Ascending aorta (tissue), 2 donors: Measurements from ENCODE around the gene GNPDA1. TPM values are rescaled to one million over a fixed set of nuclear protein-coding genes. Genes with fewer than 3 reads are reported as not detected.
A peak's percentile ranks its signal among the peaks of the same experiment; 100 is the strongest.

Source experiments
- DNase-seq, 2 donors: peaks; one replicate each; pipeline ENCODE4 v3.0.0-alpha.2; 2019; ENCODE audit warnings: low spot score in 2 of 2
- H3K27ac ChIP-seq, 2 donors: fragments of 200-600 bp; sonication (generic); one replicate each; pipeline ENCODE4 v1.5.1; 2016 to 2017; ENCODE audit warnings: mild to moderate bottlenecking in 1 of 2
- H3K27me3 ChIP-seq: fragments of 200-600 bp; sonication (generic); one replicate; pipeline ENCODE4 v1.5.1; 2017
- H3K36me3 ChIP-seq, 2 donors: fragments of 200-600 bp; sonication (generic); one replicate each; pipeline ENCODE4 v1.5.1; 2016
- H3K4me1 ChIP-seq, 2 donors: fragments of 200-600 bp; sonication (generic); one replicate each; pipeline ENCODE4 v1.5.1; 2016 to 2017; ENCODE audit warnings: mild to moderate bottlenecking in 1 of 2
- H3K4me3 ChIP-seq, 2 donors: fragments of 200-600 bp; sonication (generic); one replicate each; pipeline ENCODE4 v1.5.1; 2016 to 2017; ENCODE audit warnings: mild to moderate bottlenecking in 1 of 2
- H3K9me3 ChIP-seq, 2 donors: fragments of 200-600 bp; sonication (generic); one replicate each; pipeline ENCODE4 v1.5.1; 2016
- intact Hi-C: fragments of 100-400 bp; cut with DNase I; formaldehyde crosslinking; loops from one replicate; pipeline ENCODE4 v1.15.1; 2023
- total RNA-seq: library from RNA; depleted of rRNA; stranded (reverse); fragments of >200 nt; gene quantifications from one replicate; pipeline ENCODE4 v1.1.0, GENCODE V29; 2016
- TF ChIP-seq, protein P1 (sequence below), 3 experiments: fragments of 200-600 bp in 2 of 3; fragments of 450-650 bp in 1 of 3; sonication (generic) in 2 of 3; IDR thresholded peaks; one replicate each; pipeline ENCODE4 v1.5.1; 2016 to 2019; ENCODE audit warnings: antibody characterized with exemption in 3 of 3, mild to moderate bottlenecking in 1 of 3, moderate library complexity in 1 of 3

GNPDA1 gene
- total RNA-seq, 1 donor from 2014 or later, result 185 TPM

DNA sequence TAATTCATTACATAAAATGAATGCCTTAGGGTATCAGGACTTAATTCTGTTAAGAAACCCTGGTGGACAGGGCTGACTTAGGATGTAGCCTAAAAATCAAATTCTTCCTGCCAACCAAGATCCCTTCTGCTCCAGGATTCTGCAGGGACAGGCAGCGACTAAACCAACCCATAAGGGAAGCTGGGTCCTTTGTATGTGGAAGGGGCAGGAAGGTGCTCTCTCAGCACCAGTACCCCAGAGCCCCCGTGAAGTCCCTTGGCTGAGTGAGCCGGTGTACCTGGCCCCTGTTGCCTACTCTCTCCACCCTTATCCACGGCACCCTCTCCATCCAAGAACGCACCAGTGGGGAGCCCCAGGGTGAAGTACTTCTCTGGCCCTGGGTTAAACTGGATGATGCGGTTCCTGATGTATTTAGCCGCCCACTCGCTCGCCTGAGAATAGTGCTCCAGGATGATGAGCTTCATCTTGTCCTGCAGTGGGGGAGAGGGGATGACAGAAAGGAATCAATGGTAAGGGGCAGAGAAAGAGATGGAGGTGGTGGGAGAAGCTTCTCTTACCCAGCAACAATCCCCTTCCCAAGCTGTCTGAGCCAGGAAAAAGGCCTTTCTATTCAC is 1.1 kb downstream of the GNPDA1 start:
- Histone ChIP-seq H3K4me1 (peaks cover 2 to 16% of the 10 kb centered on the region in 2 donors), H3K27me3 (no peaks in the 10 kb centered on the region), H3K36me3 (no peaks in the 10 kb centered on the region), H3K9me3 (no peaks in the 10 kb centered on the region), H3K4me3 (peak overlapping the region; percentile 68 to 92), H3K27ac (peak overlapping the region; percentile 83 to 84)
- TF ChIP-seq, protein P1, sequence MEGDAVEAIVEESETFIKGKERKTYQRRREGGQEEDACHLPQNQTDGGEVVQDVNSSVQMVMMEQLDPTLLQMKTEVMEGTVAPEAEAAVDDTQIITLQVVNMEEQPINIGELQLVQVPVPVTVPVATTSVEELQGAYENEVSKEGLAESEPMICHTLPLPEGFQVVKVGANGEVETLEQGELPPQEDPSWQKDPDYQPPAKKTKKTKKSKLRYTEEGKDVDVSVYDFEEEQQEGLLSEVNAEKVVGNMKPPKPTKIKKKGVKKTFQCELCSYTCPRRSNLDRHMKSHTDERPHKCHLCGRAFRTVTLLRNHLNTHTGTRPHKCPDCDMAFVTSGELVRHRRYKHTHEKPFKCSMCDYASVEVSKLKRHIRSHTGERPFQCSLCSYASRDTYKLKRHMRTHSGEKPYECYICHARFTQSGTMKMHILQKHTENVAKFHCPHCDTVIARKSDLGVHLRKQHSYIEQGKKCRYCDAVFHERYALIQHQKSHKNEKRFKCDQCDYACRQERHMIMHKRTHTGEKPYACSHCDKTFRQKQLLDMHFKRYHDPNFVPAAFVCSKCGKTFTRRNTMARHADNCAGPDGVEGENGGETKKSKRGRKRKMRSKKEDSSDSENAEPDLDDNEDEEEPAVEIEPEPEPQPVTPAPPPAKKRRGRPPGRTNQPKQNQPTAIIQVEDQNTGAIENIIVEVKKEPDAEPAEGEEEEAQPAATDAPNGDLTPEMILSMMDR (IDR thresholded peaks at IDR 0.05), result no peak
- intact Hi-C loops, result loop anchor here (2.0 to 10.0 kb wide), 4 partner anchors 53 to 873 kb away; partner anchors contain the start of gene NDFIP1
- DNase-seq, result no peak

DNA sequence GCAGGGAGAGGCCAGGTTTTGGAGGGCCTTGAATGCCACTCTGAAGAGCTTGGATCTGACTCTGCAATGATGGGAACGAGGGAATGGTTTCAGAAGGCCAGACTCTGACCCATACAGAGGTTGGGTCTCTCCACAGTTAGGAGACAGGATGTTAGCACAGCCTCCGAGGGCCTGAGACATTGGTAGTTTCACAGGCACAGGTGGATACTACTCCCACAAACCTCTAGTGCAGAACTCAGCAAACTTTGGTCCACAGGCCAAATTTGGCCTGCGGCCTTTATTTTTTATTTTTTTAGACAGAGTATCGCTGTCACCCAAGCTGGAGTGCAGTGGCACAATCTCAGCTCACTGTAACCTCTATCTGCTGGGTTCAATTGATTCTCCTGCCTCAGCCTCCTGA is 2.9 kb downstream of the GNPDA1 start:
- Histone ChIP-seq H3K27ac (no peak overlapping the region), H3K4me3 (no peak overlapping the region), H3K9me3 (no peaks in the 10 kb centered on the region), H3K4me1 (peaks cover 2 to 16% of the 10 kb centered on the region in 2 donors), H3K27me3 (no peaks in the 10 kb centered on the region), H3K36me3 (peaks cover 14 to 15% of the 10 kb centered on the region in 2 donors)
- intact Hi-C loops, result loop anchor here (10.0 kb wide), 2 partner anchors 535 to 875 kb away; no protein-coding TSS in a partner anchor
- DNase-seq, result no peak
- TF ChIP-seq, protein P1 (IDR thresholded peaks at IDR 0.05), result no peak

DNA sequence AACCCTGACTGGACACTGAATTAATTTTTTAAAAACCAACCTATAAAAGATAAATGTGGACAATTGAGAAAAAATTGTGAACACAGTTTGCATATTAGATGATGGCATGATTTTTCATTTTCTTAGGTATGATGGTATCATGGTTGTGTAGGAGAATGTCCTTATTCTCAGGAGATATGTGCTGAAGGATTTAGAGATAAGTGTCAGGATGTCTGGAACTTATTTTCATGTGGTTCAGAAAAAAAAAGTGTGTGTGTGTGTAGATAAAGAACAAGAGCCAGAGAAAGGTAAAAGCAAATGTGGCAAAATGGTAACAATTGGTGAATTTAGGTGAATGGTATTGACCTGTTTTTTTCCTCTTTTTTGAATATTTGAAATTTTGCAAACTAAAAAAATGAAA is 4.0 kb downstream of the GNPDA1 start:
- Histone ChIP-seq H3K9me3 (no peaks in the 10 kb centered on the region), H3K27ac (no peak overlapping the region), H3K36me3 (peaks cover 23% of the 10 kb centered on the region in 2 donors), H3K27me3 (no peaks in the 10 kb centered on the region), H3K4me1 (peaks cover 0 to 15% of the 10 kb centered on the region in 2 donors), H3K4me3 (no peak overlapping the region)
- DNase-seq, result no peak
- TF ChIP-seq, protein P1 (IDR thresholded peaks at IDR 0.05), result no peak
- intact Hi-C loops, result no loop called here

DNA sequence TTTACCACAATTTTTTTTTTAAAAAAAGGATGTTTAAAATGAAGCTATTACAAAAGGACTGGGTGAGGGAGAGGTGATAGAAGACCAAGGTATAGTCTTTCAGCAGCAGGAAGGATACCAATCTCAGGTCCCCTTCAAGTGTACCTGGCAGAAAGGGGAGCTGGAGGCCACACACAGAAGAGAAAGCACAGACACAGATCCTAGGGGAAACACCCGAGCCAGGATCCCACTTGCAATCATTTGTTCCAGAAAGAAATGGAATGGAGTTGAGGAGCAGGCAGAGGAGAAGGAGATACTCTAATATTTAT is 5.6 kb downstream of the GNPDA1 start:
- Histone ChIP-seq H3K27ac (no peak overlapping the region), H3K9me3 (no peaks in the 10 kb centered on the region), H3K27me3 (no peaks in the 10 kb centered on the region), H3K4me1 (peaks cover 0 to 5% of the 10 kb centered on the region in 2 donors), H3K36me3 (peaks cover 35 to 38% of the 10 kb centered on the region in 2 donors), H3K4me3 (no peak overlapping the region)
- TF ChIP-seq, protein P1 (IDR thresholded peaks at IDR 0.05), result no peak
- intact Hi-C loops, result no loop called here
- no peak for DNase-seq

DNA sequence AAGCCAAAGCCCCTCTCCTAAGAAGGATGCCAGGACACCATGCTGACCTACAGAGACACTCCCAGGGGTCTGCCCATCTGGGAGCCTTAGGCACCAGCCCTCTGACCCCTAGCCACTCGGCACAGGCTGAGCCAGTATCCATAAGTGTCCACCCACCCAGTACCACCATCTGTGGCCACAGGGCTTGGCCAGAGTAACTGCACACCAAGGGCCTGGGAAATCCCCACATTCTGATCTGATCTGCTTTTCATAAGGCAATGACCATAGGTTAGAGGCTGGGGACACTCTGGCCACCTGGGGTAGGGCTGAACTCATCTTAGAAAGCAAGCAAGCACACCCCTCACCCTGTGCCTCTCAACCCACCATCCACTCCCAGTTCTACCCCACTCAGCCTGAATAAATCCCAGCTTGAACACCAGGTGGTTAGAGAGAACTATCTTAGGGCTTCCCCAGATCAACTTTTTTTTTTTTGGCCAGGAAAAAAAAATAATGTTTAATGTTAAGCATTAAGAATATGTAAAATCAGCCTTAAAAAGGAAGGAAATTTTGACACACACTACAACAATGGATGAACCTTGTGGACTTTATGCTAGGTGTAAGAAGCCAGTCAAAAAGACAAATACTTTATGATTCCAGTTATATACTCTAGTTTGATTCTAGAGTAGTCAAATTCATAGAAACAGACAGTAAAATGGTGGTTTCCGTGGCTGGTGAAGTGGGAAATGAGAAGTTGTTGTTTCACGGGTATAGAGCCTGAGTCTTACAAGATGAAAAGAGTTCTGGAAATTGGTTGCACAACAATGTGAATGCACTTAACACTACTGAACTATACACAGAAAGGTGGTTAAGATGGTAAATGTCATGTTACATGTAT is 6.2 kb downstream of the GNPDA1 start:
- TF ChIP-seq, protein P1 (IDR thresholded peaks at IDR 0.05), result no peak
- H3K36me3 ChIP-seq, result peaks cover 35 to 42% of the 10 kb centered on the region in 2 donors
- H3K27me3 ChIP-seq, result no peaks in the 10 kb centered on the region
- intact Hi-C loops, result no loop called here
- no peak overlapping the region for H3K4me3 ChIP-seq
- H3K9me3 ChIP-seq, result no peaks in the 10 kb centered on the region
- no peak for DNase-seq
- H3K27ac ChIP-seq, result no peak overlapping the region
- H3K4me1 ChIP-seq, result no peaks in the 10 kb centered on the region
